Neural progenitor cell (in vitro differentiated cells): ENCODE results near the gene PXDN. TPM values are rescaled to one million over a fixed set of nuclear protein-coding genes. Genes with fewer than 3 reads are reported as not detected.
"Not testable (repeated sequence)": the region's sequence is repeated elsewhere in the genome, so short reads cannot be mapped to it uniquely, and the experiment has no call there.

Experiments used
- DNase-seq: peaks from one replicate; pipeline ENCODE4 v3.0.0-alpha.2; 2016; ENCODE audit warnings: low spot score
- H2AFZ ChIP-seq: fragments of 200-600 bp; sonication (generic); replicated peaks from 2 replicates; pipeline ENCODE4 v1.6.1; 2016; ENCODE audit warnings: antibody characterized with exemption
- H3F3A ChIP-seq: fragments of 200-600 bp; sonication (generic); 2 replicates; pipeline ENCODE4 v1.6.1; 2016; ENCODE audit warnings: antibody characterized with exemption, low read depth
- H3K27ac ChIP-seq: fragments of 200-600 bp; sonication (generic); 2 replicates; pipeline ENCODE4 v1.5.1; 2016; ENCODE audit warnings: mild to moderate bottlenecking
- H3K27me3 ChIP-seq: fragments of 200-600 bp; sonication (generic); 2 replicates; pipeline ENCODE4 v1.6.1; 2016; ENCODE audit warnings: mild to moderate bottlenecking, moderate library complexity
- H3K36me3 ChIP-seq: fragments of 200-600 bp; sonication (generic); 2 replicates; pipeline ENCODE4 v1.5.1; 2016
- H3K4me1 ChIP-seq: fragments of 200-600 bp; sonication (generic); 2 replicates; pipeline ENCODE4 v1.6.1; 2016; ENCODE audit warnings: mixed run types
- H3K4me2 ChIP-seq: fragments of 200-600 bp; sonication (generic); 2 replicates; pipeline ENCODE4 v1.6.1; 2016
- H3K4me3 ChIP-seq: fragments of 200-600 bp; sonication (generic); 2 replicates; pipeline ENCODE4 v1.5.1; 2016
- H3K79me2 ChIP-seq: fragments of 200-600 bp; sonication (generic); 2 replicates; pipeline ENCODE4 v1.6.1; 2016; ENCODE audit warnings: low read depth
- H3K9ac ChIP-seq: fragments of 200-600 bp; sonication (generic); 2 replicates; pipeline ENCODE4 v1.6.1; 2016
- H3K9me3 ChIP-seq: fragments of 200-600 bp; sonication (generic); 2 replicates; pipeline ENCODE4 v1.5.1; 2016; ENCODE audit warnings: low read depth
- H4K20me1 ChIP-seq: fragments of 200-600 bp; sonication (generic); 2 replicates; pipeline ENCODE4 v1.6.1; 2016; ENCODE audit warnings: low read depth
- H3K27ac Mint-ChIP-seq: 3 replicates; pipeline ENCODE4 v1.8.0; 2021; ENCODE audit warnings: mixed read lengths
- H3K27me3 Mint-ChIP-seq: 2 replicates; pipeline ENCODE4 v1.8.0; 2022; ENCODE audit warnings: low read depth, mild to moderate bottlenecking, inconsistent platforms, moderate library complexity, mixed read lengths; ENCODE audit not compliant: insufficient read depth
- H3K36me3 Mint-ChIP-seq: 3 replicates; pipeline ENCODE4 v1.8.0; 2021; ENCODE audit warnings: mixed read lengths
- H3K4me1 Mint-ChIP-seq: 3 replicates; pipeline ENCODE4 v1.8.0; 2021; ENCODE audit warnings: mixed read lengths
- H3K4me3 Mint-ChIP-seq: 3 replicates; pipeline ENCODE4 v1.8.0; 2021; ENCODE audit warnings: mild to moderate bottlenecking, moderate library complexity, mixed read lengths
- H3K9me3 Mint-ChIP-seq: 3 replicates; pipeline ENCODE4 v1.8.0; 2020; ENCODE audit warnings: mixed read lengths
- CTCF ChIP-seq: fragments of 200-600 bp; sonication (generic); IDR thresholded peaks from 2 replicates; pipeline ENCODE4 v1.5.1; 2017; ENCODE audit warnings: antibody characterized with exemption, mild to moderate bottlenecking
- EZH2 ChIP-seq: fragments of 200-600 bp; sonication (generic); IDR thresholded peaks from 2 replicates; pipeline ENCODE4 v1.6.1; 2017; ENCODE audit warnings: antibody characterized with exemption, mild to moderate bottlenecking, moderate library complexity
- EZH2phosphoT487 ChIP-seq: fragments of 200-600 bp; sonication (generic); IDR thresholded peaks from 2 replicates; pipeline ENCODE4 v1.6.1; 2017; ENCODE audit warnings: antibody characterized with exemption
- total RNA-seq: library from RNA; depleted of rRNA; stranded (reverse); fragments of >200 nt; gene quantifications from 2 replicates; pipeline ENCODE4 v1.2.3, GENCODE V29; 2015; ENCODE audit warnings: low replicate concordance

The PXDN gene
- total RNA-seq, 1 donor from 2014 or later, result 118 TPM

GRCh38 chr2:1767939-1768691, 23.8 kb upstream of the PXDN start:
- Histone ChIP-seq H3K79me2 (no peaks in the 10 kb centered on the region), H3K4me2 (no peak overlapping the region), H3F3A (peaks cover 8% of the 10 kb centered on the region), H3K4me3 (no peak overlapping the region), H3K36me3 (no peaks in the 10 kb centered on the region), H3K4me1 (peaks cover 18% of the 10 kb centered on the region), H3K9me3 (no peaks in the 10 kb centered on the region), H4K20me1 (no peaks in the 10 kb centered on the region), H3K27ac (no peak overlapping the region), H3K9ac (no peak overlapping the region), H2AFZ (no peak overlapping the region), H3K27me3 (no peaks in the 10 kb centered on the region)
- H3K27ac Mint-ChIP-seq, result no peak overlapping the region
- no peak overlapping the region for H3K4me3 Mint-ChIP-seq
- peaks cover 15% of the 10 kb centered on the region for H3K27me3 Mint-ChIP-seq
- DNase-seq, result no peak
- TF ChIP-seq CTCF (no peak), EZH2 (no peak), EZH2phosphoT487 (no peak)
- peaks cover 2% of the 10 kb centered on the region for H3K36me3 Mint-ChIP-seq
- peaks cover 12% of the 10 kb centered on the region for H3K4me1 Mint-ChIP-seq
- H3K9me3 Mint-ChIP-seq, result peaks cover 9% of the 10 kb centered on the region

GRCh38 chr2:1766851-1767811, 22.8 kb upstream of the PXDN start:
- no peak overlapping the region for H2AFZ ChIP-seq

GRCh38 chr2:1766425-1766824, 22.1 kb upstream of the PXDN start:
- no peaks in the 10 kb centered on the region for H3K9me3 ChIP-seq
- H3K36me3 ChIP-seq, result no peaks in the 10 kb centered on the region
- no peak overlapping the region for H2AFZ ChIP-seq
- H3K27ac Mint-ChIP-seq, result no peak overlapping the region
- TF ChIP-seq EZH2, result no peak
- H3K27me3 ChIP-seq, result no peaks in the 10 kb centered on the region
- H3K4me2 ChIP-seq, result no peak overlapping the region
- no peak overlapping the region for H3K27ac ChIP-seq
- H3K4me3 ChIP-seq, result no peak overlapping the region
- H3K4me1 ChIP-seq, result peaks cover 13% of the 10 kb centered on the region
- no peak overlapping the region for H3K9ac ChIP-seq
- H3F3A ChIP-seq, result peaks cover 8% of the 10 kb centered on the region
- peaks cover 5% of the 10 kb centered on the region for H3K4me1 Mint-ChIP-seq
- peaks cover 2% of the 10 kb centered on the region for H3K36me3 Mint-ChIP-seq
- peaks cover 9% of the 10 kb centered on the region for H3K27me3 Mint-ChIP-seq
- no peaks in the 10 kb centered on the region for H4K20me1 ChIP-seq
- H3K79me2 ChIP-seq, result no peaks in the 10 kb centered on the region
- no peak overlapping the region for H3K4me3 Mint-ChIP-seq
- H3K9me3 Mint-ChIP-seq, result peaks cover 9% of the 10 kb centered on the region
- DNase-seq, result no peak

More at GRCh38 chr2:1766851-1767811, 22.8 kb upstream of the PXDN start:
- H3K9ac ChIP-seq, result no peak overlapping the region
- Mint-ChIP-seq H3K9me3 (peaks cover 9% of the 10 kb centered on the region), H3K27me3 (peaks cover 12% of the 10 kb centered on the region), H3K36me3 (peaks cover 2% of the 10 kb centered on the region), H3K4me1 (peaks cover 5% of the 10 kb centered on the region), H3K27ac (no peak overlapping the region), H3K4me3 (no peak overlapping the region)
- no peaks in the 10 kb centered on the region for H3K36me3 ChIP-seq
- H3K4me3 ChIP-seq, result no peak overlapping the region
- peaks cover 8% of the 10 kb centered on the region for H3F3A ChIP-seq
- H3K27ac ChIP-seq, result no peak overlapping the region
- TF ChIP-seq EZH2, result no peak
- no peak for TF ChIP-seq CTCF
- no peaks in the 10 kb centered on the region for H4K20me1 ChIP-seq
- peak; percentile 33 for DNase-seq
- H3K79me2 ChIP-seq, result no peaks in the 10 kb centered on the region
- no peaks in the 10 kb centered on the region for H3K27me3 ChIP-seq
- no peaks in the 10 kb centered on the region for H3K9me3 ChIP-seq
- H3K4me1 ChIP-seq, result peaks cover 13% of the 10 kb centered on the region
- peak overlapping the region; percentile 55 for H3K4me2 ChIP-seq

- not testable (repeated sequence) for H2AFZ ChIP-seq, H3K27me3 Mint-ChIP-seq, H3K27ac ChIP-seq, H3K9me3 ChIP-seq, H3K9ac ChIP-seq, H3K36me3 Mint-ChIP-seq, DNase-seq, H3K27me3 ChIP-seq, H3K36me3 ChIP-seq, H4K20me1 ChIP-seq, H3K4me1 Mint-ChIP-seq, H3K4me3 Mint-ChIP-seq, H3K4me3 ChIP-seq, H3F3A ChIP-seq, H3K4me2 ChIP-seq, H3K9me3 Mint-ChIP-seq, H3K27ac Mint-ChIP-seq, H3K79me2 ChIP-seq
- H3K4me1 ChIP-seq, result peaks cover 13% of the 10 kb centered on the region
Observed at GRCh38 chr2:1765201-1765600, 20.9 kb upstream of the PXDN start.
